AG09309 (cell line): Measurements from ENCODE around the gene MISP.

Experiments
- DNase-seq: peaks from one replicate; pipeline ENCODE4 v3.0.0-alpha.2; 2010; ENCODE audit warnings: low read depth
- H3K4me3 ChIP-seq: 2 replicates; pipeline ENCODE4 v1.5.1; 2011; ENCODE audit warnings: mild to moderate bottlenecking, low read depth, low read length, moderate library complexity; ENCODE audit not compliant: control insufficient read depth
- TF ChIP-seq, protein P1 (sequence below): IDR thresholded peaks from 2 replicates; pipeline ENCODE4 v1.5.1; 2011; ENCODE audit warnings: mild to moderate bottlenecking, low read depth, low read length, inconsistent platforms; ENCODE audit not compliant: insufficient read depth, control insufficient read depth; ENCODE audit errors: missing control alignments

The MISP gene

GRCh38 chr19:784541-784940, 33.6 kb downstream of the MISP start:
- no peak overlapping the region for H3K4me3 ChIP-seq
- TF ChIP-seq, protein P1, sequence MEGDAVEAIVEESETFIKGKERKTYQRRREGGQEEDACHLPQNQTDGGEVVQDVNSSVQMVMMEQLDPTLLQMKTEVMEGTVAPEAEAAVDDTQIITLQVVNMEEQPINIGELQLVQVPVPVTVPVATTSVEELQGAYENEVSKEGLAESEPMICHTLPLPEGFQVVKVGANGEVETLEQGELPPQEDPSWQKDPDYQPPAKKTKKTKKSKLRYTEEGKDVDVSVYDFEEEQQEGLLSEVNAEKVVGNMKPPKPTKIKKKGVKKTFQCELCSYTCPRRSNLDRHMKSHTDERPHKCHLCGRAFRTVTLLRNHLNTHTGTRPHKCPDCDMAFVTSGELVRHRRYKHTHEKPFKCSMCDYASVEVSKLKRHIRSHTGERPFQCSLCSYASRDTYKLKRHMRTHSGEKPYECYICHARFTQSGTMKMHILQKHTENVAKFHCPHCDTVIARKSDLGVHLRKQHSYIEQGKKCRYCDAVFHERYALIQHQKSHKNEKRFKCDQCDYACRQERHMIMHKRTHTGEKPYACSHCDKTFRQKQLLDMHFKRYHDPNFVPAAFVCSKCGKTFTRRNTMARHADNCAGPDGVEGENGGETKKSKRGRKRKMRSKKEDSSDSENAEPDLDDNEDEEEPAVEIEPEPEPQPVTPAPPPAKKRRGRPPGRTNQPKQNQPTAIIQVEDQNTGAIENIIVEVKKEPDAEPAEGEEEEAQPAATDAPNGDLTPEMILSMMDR: no peak

DNA sequence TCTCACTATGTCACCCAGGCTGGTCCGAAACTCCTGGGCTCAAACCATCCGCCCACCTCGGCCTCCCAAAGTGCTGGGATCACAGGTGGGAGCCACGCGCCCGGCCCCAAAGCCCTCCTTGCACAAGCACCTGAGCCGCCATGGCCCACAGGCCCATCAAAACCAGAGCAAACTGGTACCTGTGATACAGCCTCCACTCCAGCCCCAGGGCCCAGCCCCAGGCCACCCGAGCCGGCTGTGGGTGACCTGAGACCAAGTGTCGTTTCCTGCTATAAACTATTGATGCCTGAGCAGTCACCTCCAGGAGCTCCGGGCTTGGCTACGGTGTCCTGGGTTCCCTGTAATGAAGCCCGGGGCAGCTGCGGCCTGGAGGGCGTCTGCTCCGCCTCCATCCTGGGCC, 36.6 kb downstream of the MISP start:
- TF ChIP-seq, protein P1: no peak
- DNase-seq: no peak
- no peak overlapping the region for H3K4me3 ChIP-seq

More at GRCh38 chr19:784541-784940, 33.6 kb downstream of the MISP start:
- no peak for DNase-seq

- no peak overlapping the region for H3K4me3 ChIP-seq
- no peak for DNase-seq
- TF ChIP-seq, protein P1: no peak
Measured at GRCh38 chr19:788686-788982, 37.7 kb downstream of the MISP start.

DNA sequence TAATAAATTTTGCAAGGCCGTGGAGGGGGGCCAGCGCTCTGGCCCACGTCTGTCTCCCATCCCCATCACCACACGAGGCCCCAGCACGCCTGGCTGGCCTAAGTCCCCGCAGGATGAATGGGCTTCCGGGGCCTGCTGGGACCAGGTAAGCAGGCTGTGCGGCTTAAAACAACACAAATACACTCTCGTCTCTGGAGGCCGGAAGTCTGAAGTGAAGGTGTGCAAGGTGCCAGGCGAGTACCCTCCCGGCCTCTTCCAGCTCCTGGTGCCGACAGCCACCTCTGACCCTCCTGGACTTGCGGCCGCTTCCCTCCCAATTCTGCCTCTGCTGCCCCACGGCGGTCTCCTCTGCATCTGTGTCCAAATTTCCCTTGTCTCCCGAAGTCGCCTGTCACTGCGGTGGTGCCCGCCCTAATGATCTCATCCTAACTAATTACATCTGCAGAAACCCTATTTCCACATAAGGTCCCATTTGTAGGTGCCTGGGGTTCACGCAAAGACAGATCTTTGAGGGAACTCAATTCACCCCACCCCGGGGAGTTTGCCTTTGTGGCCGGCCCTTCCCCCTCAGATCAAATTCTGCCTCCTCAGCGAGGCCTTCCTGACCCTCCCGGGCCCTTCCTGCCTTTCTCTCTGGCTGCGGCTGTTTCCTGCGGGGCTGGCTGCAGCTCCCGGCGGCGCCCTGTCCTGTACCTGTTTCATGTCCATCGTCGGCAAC, 38.2 kb downstream of the MISP start:
- no peak for DNase-seq
- H3K4me3 ChIP-seq: no peak overlapping the region
- TF ChIP-seq, protein P1: no peak

GRCh38 chr19:789701-790060, 38.8 kb downstream of the MISP start:
- DNase-seq: no peak
- TF ChIP-seq, protein P1: no peak

DNA sequence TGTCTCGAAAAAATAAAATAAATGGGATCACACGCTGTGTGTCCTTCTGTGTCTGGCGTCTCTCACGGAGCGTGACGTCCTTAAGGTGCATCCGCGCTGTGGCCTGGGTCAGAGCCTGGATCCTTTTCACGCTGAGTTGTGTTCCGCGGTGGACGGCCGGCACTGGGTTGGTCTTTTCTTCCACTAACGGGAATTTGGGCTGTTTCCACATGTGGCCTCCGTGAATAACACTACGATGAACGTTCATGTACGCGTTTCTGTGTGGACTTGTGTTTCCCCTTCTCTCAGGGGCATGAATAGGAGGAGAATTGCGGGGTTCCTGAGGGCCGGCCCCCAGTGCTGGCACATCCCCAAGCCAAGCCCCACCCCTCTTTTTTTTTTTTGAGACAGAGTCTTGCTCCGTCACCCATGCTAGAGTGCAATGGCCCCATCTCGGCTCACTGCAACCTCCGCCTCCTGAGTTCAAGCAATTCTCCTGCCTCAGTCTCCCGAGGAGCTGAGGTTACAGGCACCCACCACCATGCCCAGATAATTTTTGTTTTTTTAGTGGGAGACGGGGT, 40.2 kb downstream of the MISP start:
- TF ChIP-seq, protein P1: no peak
- no peak overlapping the region for H3K4me3 ChIP-seq
- DNase-seq: no peak

More at GRCh38 chr19:789701-790060, 38.8 kb downstream of the MISP start:
- H3K4me3 ChIP-seq: no peak overlapping the region
